Measurements from ENCODE around the gene CHAMP1. TPM values are rescaled to one million over a fixed set of nuclear protein-coding genes. Genes with fewer than 3 reads are reported as not detected.
A peak's percentile ranks its signal among the peaks of the same experiment; 100 is the strongest.

The CHAMP1 gene
- total and polyA plus RNA-seq, 2 of the 13 experiments (the other 11 are each of a cell fraction or from before 2014, with no cell fraction given), result 8.4 to 9.7 TPM

- TF ChIP-seq ZEB1 (IDR thresholded peaks at IDR 0.05; ENCODE audit: insufficient replicate concordance, low read depth), result no peak
- TF ChIP-seq, protein P1, sequence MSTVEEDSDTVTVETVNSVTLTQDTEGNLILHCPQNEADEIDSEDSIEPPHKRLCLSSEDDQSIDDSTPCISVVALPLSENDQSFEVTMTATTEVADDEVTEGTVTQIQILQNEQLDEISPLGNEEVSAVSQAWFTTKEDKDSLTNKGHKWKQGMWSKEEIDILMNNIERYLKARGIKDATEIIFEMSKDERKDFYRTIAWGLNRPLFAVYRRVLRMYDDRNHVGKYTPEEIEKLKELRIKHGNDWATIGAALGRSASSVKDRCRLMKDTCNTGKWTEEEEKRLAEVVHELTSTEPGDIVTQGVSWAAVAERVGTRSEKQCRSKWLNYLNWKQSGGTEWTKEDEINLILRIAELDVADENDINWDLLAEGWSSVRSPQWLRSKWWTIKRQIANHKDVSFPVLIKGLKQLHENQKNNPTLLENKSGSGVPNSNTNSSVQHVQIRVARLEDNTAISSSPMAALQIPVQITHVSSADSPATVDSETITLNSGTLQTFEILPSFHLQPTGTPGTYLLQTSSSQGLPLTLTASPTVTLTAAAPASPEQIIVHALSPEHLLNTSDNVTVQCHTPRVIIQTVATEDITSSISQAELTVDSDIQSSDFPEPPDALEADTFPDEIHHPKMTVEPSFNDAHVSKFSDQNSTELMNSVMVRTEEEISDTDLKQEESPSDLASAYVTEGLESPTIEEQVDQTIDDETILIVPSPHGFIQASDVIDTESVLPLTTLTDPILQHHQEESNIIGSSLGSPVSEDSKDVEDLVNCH (CRISPR knock-in tag; IDR thresholded peaks at IDR 0.05), result no peak
- no peak for TF ChIP-seq EZH2 (conservative IDR thresholded peaks at IDR 0.05; ENCODE audit: low read depth, low read length)
- no peak for TF ChIP-seq FOXA1 (IDR thresholded peaks at IDR 0.05)
- TF ChIP-seq FOXA1 (CRISPR knock-in tag; IDR thresholded peaks at IDR 0.05), result peak; percentile 11; the same call in 1 of the 2 replicates
- TF ChIP-seq, protein P2, sequence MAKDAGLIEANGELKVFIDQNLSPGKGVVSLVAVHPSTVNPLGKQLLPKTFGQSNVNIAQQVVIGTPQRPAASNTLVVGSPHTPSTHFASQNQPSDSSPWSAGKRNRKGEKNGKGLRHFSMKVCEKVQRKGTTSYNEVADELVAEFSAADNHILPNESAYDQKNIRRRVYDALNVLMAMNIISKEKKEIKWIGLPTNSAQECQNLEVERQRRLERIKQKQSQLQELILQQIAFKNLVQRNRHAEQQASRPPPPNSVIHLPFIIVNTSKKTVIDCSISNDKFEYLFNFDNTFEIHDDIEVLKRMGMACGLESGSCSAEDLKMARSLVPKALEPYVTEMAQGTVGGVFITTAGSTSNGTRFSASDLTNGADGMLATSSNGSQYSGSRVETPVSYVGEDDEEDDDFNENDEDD (CRISPR knock-in tag; IDR thresholded peaks at IDR 0.05; ENCODE audit: borderline replicate concordance), result peak; percentile 99
- peak; percentile 93 for TF ChIP-seq ZNF446 (CRISPR knock-in tag; IDR thresholded peaks at IDR 0.05)
- TF ChIP-seq ZBTB26 (CRISPR knock-in tag; IDR thresholded peaks at IDR 0.05; ENCODE audit: borderline replicate concordance), result no peak; the same call in 1 of the 2 replicates
- TF ChIP-seq ZNF850 (CRISPR knock-in tag; conservative IDR thresholded peaks at IDR 0.05), result no peak
- TF ChIP-seq PHF21A (CRISPR knock-in tag; IDR thresholded peaks at IDR 0.05), result peak; percentile 67; the same call in 1 of the 2 replicates
- TF ChIP-seq, protein P3, sequence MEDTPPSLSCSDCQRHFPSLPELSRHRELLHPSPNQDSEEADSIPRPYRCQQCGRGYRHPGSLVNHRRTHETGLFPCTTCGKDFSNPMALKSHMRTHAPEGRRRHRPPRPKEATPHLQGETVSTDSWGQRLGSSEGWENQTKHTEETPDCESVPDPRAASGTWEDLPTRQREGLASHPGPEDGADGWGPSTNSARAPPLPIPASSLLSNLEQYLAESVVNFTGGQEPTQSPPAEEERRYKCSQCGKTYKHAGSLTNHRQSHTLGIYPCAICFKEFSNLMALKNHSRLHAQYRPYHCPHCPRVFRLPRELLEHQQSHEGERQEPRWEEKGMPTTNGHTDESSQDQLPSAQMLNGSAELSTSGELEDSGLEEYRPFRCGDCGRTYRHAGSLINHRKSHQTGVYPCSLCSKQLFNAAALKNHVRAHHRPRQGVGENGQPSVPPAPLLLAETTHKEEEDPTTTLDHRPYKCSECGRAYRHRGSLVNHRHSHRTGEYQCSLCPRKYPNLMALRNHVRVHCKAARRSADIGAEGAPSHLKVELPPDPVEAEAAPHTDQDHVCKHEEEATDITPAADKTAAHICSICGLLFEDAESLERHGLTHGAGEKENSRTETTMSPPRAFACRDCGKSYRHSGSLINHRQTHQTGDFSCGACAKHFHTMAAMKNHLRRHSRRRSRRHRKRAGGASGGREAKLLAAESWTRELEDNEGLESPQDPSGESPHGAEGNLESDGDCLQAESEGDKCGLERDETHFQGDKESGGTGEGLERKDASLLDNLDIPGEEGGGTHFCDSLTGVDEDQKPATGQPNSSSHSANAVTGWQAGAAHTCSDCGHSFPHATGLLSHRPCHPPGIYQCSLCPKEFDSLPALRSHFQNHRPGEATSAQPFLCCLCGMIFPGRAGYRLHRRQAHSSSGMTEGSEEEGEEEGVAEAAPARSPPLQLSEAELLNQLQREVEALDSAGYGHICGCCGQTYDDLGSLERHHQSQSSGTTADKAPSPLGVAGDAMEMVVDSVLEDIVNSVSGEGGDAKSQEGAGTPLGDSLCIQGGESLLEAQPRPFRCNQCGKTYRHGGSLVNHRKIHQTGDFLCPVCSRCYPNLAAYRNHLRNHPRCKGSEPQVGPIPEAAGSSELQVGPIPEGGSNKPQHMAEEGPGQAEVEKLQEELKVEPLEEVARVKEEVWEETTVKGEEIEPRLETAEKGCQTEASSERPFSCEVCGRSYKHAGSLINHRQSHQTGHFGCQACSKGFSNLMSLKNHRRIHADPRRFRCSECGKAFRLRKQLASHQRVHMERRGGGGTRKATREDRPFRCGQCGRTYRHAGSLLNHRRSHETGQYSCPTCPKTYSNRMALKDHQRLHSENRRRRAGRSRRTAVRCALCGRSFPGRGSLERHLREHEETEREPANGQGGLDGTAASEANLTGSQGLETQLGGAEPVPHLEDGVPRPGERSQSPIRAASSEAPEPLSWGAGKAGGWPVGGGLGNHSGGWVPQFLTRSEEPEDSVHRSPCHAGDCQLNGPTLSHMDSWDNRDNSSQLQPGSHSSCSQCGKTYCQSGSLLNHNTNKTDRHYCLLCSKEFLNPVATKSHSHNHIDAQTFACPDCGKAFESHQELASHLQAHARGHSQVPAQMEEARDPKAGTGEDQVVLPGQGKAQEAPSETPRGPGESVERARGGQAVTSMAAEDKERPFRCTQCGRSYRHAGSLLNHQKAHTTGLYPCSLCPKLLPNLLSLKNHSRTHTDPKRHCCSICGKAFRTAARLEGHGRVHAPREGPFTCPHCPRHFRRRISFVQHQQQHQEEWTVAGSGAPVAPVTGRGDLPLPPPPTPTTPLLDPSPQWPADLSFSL (CRISPR knock-in tag; IDR thresholded peaks at IDR 0.05), result no peak
- TF ChIP-seq BORCS8-MEF2B (CRISPR knock-in tag; IDR thresholded peaks at IDR 0.05), result peak; percentile 95; the same call in 1 of the 2 replicates
- TF ChIP-seq ZNF354B (CRISPR knock-in tag; IDR thresholded peaks at IDR 0.05), result peak; percentile 63; the same call in 1 of the 2 replicates
- TF ChIP-seq, protein P4, sequence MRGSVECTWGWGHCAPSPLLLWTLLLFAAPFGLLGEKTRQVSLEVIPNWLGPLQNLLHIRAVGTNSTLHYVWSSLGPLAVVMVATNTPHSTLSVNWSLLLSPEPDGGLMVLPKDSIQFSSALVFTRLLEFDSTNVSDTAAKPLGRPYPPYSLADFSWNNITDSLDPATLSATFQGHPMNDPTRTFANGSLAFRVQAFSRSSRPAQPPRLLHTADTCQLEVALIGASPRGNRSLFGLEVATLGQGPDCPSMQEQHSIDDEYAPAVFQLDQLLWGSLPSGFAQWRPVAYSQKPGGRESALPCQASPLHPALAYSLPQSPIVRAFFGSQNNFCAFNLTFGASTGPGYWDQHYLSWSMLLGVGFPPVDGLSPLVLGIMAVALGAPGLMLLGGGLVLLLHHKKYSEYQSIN (CRISPR knock-in tag; IDR thresholded peaks at IDR 0.05; ENCODE audit: borderline replicate concordance), result no peak
Observed at GRCh38 chr13:114314074-114314912, at the start of gene CHAMP1 (continued).
